GM23338 (cell line): ENCODE measurements around the gene POU5F1. TPM values are rescaled to one million over a fixed set of nuclear protein-coding genes. Genes with fewer than 3 reads are reported as not detected.

Experiments used
- CREB1 ChIP-seq: fragments of 250-450 bp; sonication (Bioruptor Pico); IDR thresholded peaks from 2 replicates; pipeline ENCODE4 v1.5.0; 2020; ENCODE audit warnings: low read depth, mild to moderate bottlenecking, moderate library complexity
- ETS1 ChIP-seq: IDR thresholded peaks from 2 replicates; pipeline ENCODE4 v1.6.1; 2016; ENCODE audit warnings: antibody characterized with exemption
- EZH2 ChIP-seq: fragments of 200-600 bp; sonication (generic); IDR thresholded peaks from one replicate; pipeline ENCODE4 v1.8.0; 2017; ENCODE audit warnings: antibody characterized with exemption, mild to moderate bottlenecking, low read depth; ENCODE audit not compliant: unreplicated experiment
- JUNB ChIP-seq: IDR thresholded peaks from one replicate; pipeline ENCODE4 v1.6.1; 2016; ENCODE audit warnings: antibody characterized with exemption; ENCODE audit not compliant: unreplicated experiment
- REST ChIP-seq: IDR thresholded peaks from one replicate; pipeline ENCODE4 v1.6.1; 2018; ENCODE audit warnings: antibody characterized with exemption; ENCODE audit not compliant: unreplicated experiment
- ZNF331 ChIP-seq: fragments of 250-450 bp; sonication (Bioruptor Pico); IDR thresholded peaks from 2 replicates; pipeline ENCODE4 v1.5.0; 2020; ENCODE audit warnings: low read depth, mild to moderate bottlenecking, moderate library complexity
- ZNF462 ChIP-seq: fragments of 250-450 bp; sonication (Bioruptor Pico); IDR thresholded peaks from 2 replicates; pipeline ENCODE4 v1.5.0; 2020; ENCODE audit warnings: mild to moderate bottlenecking, moderate library complexity
- polyA plus RNA-seq: library from polyadenylated mRNA; unstranded; fragments of >200 nt; fragmentation: Nextera tagmentation; extraction: Ambion mirVana; gene quantifications from 2 replicates; pipeline ENCODE4 v1.2.1, GENCODE V29; 2016
- total RNA-seq: library from RNA; depleted of rRNA; stranded (reverse); fragments of >200 nt; shearing (Covaris generic); gene quantifications from 2 replicates; pipeline ENCODE4 v1.2.3, GENCODE V29; 2014

POU5F1 gene
- total and polyA plus RNA-seq, 2 experiments from 2014 or later, result 1,839 to 3,419 TPM

- no peak for TF ChIP-seq ZNF462 (CRISPR knock-in tag)
- TF ChIP-seq ZNF331 (CRISPR knock-in tag), result no peak
- TF ChIP-seq EZH2, result no peak
- no peak for TF ChIP-seq ETS1
- no peak for TF ChIP-seq CREB1 (CRISPR knock-in tag)
- no peak for TF ChIP-seq JUNB
- TF ChIP-seq REST, result no peak
Measured at GRCh38 chr6:31125586-31126363, 44.7 kb downstream of the POU5F1 start (continued).
